MM.1S (cell line): ENCODE results near the gene OSBPL5.

ENCODE experiments used
- DNase-seq: peaks from one replicate; pipeline ENCODE4 v3.0.0-alpha.2; 2015
- H2AFZ ChIP-seq: fragments of 300-600 bp; sonication (generic); 2 replicates; pipeline ENCODE4 v1.6.0; 2016; ENCODE audit warnings: antibody characterized with exemption, low read length
- H3F3A ChIP-seq: fragments of 300-600 bp; sonication (generic); 2 replicates; pipeline ENCODE4 v1.6.1; 2016; ENCODE audit warnings: mild to moderate bottlenecking, antibody characterized with exemption, low read length, moderate library complexity, mixed read lengths; ENCODE audit not compliant: insufficient read depth
- H3K27ac ChIP-seq: fragments of 300-600 bp; sonication (generic); 2 replicates; pipeline ENCODE4 v1.5.1; 2016; ENCODE audit warnings: mild to moderate bottlenecking, low read length
- H3K27me3 ChIP-seq: fragments of 300-600 bp; sonication (generic); replicated peaks from 2 replicates; pipeline ENCODE4 v1.6.0; 2016; ENCODE audit warnings: low read length; ENCODE audit not compliant: insufficient read depth
- H3K36me3 ChIP-seq: fragments of 300-600 bp; sonication (generic); replicated peaks from 2 replicates; pipeline ENCODE4 v1.6.1; 2016; ENCODE audit warnings: mild to moderate bottlenecking, low read length, mixed read lengths; ENCODE audit not compliant: insufficient read depth
- H3K4me1 ChIP-seq: fragments of 300-600 bp; sonication (generic); 2 replicates; pipeline ENCODE4 v1.6.1; 2016; ENCODE audit warnings: low read length, mixed read lengths
- H3K4me2 ChIP-seq: fragments of 300-600 bp; sonication (generic); 2 replicates; pipeline ENCODE4 v1.6.0; 2016; ENCODE audit warnings: low read depth, low read length
- H3K4me3 ChIP-seq: fragments of 300-600 bp; sonication (generic); 2 replicates; pipeline ENCODE4 v1.5.1; 2016; ENCODE audit warnings: low read length, mixed read lengths
- H3K79me2 ChIP-seq: fragments of 300-600 bp; sonication (generic); 2 replicates; pipeline ENCODE4 v1.6.1; 2016; ENCODE audit warnings: mixed run types, low read length, mixed read lengths
- H3K9ac ChIP-seq: fragments of 300-600 bp; sonication (generic); 2 replicates; pipeline ENCODE4 v1.6.1; 2016; ENCODE audit warnings: low read length, mixed read lengths
- H3K9me2 ChIP-seq: fragments of 300-600 bp; sonication (generic); replicated peaks from 2 replicates; pipeline ENCODE4 v1.6.1; 2016; ENCODE audit warnings: mild to moderate bottlenecking, low read length, mixed read lengths; ENCODE audit not compliant: insufficient read depth
- H3K9me3 ChIP-seq: fragments of 300-600 bp; sonication (generic); replicated peaks from 2 replicates; pipeline ENCODE4 v1.6.1; 2016; ENCODE audit warnings: mild to moderate bottlenecking, low read length, mixed read lengths; ENCODE audit not compliant: insufficient read depth
- H4K20me1 ChIP-seq: fragments of 300-600 bp; sonication (generic); 2 replicates; pipeline ENCODE4 v1.6.1; 2016; ENCODE audit warnings: mild to moderate bottlenecking, low read length, moderate library complexity, mixed read lengths; ENCODE audit not compliant: insufficient read depth
- CTCF ChIP-seq: fragments of 300-600 bp; sonication (generic); IDR thresholded peaks from 2 replicates; pipeline ENCODE4 v1.5.1; 2016; ENCODE audit warnings: antibody characterized with exemption, low read length, mixed read lengths
- EZH2 ChIP-seq: fragments of 300-600 bp; sonication (generic); optimal IDR thresholded peaks from 2 replicates; pipeline ENCODE3; 2017; ENCODE audit warnings: low read depth, mild to moderate bottlenecking, antibody characterized with exemption, low read length, mixed read lengths
- EZH2phosphoT487 ChIP-seq: fragments of 300-600 bp; sonication (generic); IDR thresholded peaks from 2 replicates; pipeline ENCODE4 v1.6.1; 2018; ENCODE audit warnings: antibody characterized with exemption, low read length

The OSBPL5 gene

GRCh38 chr11:3128356-3129180 lies 36.5 kb downstream of the OSBPL5 start:
- TF ChIP-seq EZH2 (no peak), EZH2phosphoT487 (no peak), CTCF (no peak)
- no peaks in the 10 kb centered on the region for H3K27me3 ChIP-seq
- H3K9me2 ChIP-seq = no peaks in the 10 kb centered on the region
- no peaks in the 10 kb centered on the region for H4K20me1 ChIP-seq
- no peak overlapping the region for H3K27ac ChIP-seq
- no peak for DNase-seq
- no peak overlapping the region for H3K9ac ChIP-seq
- H3K9me3 ChIP-seq = no peaks in the 10 kb centered on the region
- no peaks in the 10 kb centered on the region for H3K79me2 ChIP-seq
- no peaks in the 10 kb centered on the region for H3K36me3 ChIP-seq
- no peak overlapping the region for H3K4me2 ChIP-seq
- no peaks in the 10 kb centered on the region for H3K4me1 ChIP-seq
- no peak overlapping the region for H3K4me3 ChIP-seq
- no peaks in the 10 kb centered on the region for H3F3A ChIP-seq
- H2AFZ ChIP-seq = no peak overlapping the region

- no peaks in the 10 kb centered on the region for H3K9me2 ChIP-seq
- H3K27ac ChIP-seq = no peak overlapping the region
- no peaks in the 10 kb centered on the region for H3K4me1 ChIP-seq
- no peaks in the 10 kb centered on the region for H3K36me3 ChIP-seq
- no peak overlapping the region for H3K4me2 ChIP-seq
- no peak for DNase-seq
- no peak overlapping the region for H2AFZ ChIP-seq
- TF ChIP-seq CTCF = no peak
- H3K4me3 ChIP-seq = no peak overlapping the region
- H3K79me2 ChIP-seq = no peaks in the 10 kb centered on the region
- no peak overlapping the region for H3K9ac ChIP-seq
- no peaks in the 10 kb centered on the region for H4K20me1 ChIP-seq
- H3K9me3 ChIP-seq = no peaks in the 10 kb centered on the region
- H3K27me3 ChIP-seq = no peaks in the 10 kb centered on the region
- no peaks in the 10 kb centered on the region for H3F3A ChIP-seq
Measured at GRCh38 chr11:3127706-3128355, 37.3 kb downstream of the OSBPL5 start.

- Histone ChIP-seq H3K79me2 (no peaks in the 10 kb centered on the region), H4K20me1 (no peaks in the 10 kb centered on the region), H3K27ac (no peak overlapping the region), H3K9me3 (no peaks in the 10 kb centered on the region), H2AFZ (no peak overlapping the region), H3F3A (no peaks in the 10 kb centered on the region), H3K4me1 (no peaks in the 10 kb centered on the region), H3K4me2 (no peak overlapping the region), H3K27me3 (no peaks in the 10 kb centered on the region), H3K36me3 (no peaks in the 10 kb centered on the region), H3K9me2 (no peaks in the 10 kb centered on the region), H3K9ac (no peak overlapping the region), H3K4me3 (no peak overlapping the region)
- TF ChIP-seq EZH2 (no peak), CTCF (no peak), EZH2phosphoT487 (no peak)
- DNase-seq = no peak
Measured at GRCh38 chr11:3126901-3127691, 38.0 kb downstream of the OSBPL5 start.
